GM21825 (cell line): ENCODE data around the gene TAGLN2.
"Not testable (repeated sequence)": the region's sequence is repeated elsewhere in the genome, so short reads cannot be mapped to it uniquely, and the experiment has no call there.

ENCODE experiments used
- ATAC-seq: cut with Tn5 transposase; IDR thresholded peaks from one replicate; pipeline ENCODE4 v1.9.1; 2021; ENCODE audit warnings: mild to moderate bottlenecking, moderate library complexity; ENCODE audit not compliant: unreplicated experiment

TAGLN2 gene

GRCh38 chr1:159902541-159902940 lies 22.8 kb downstream of the TAGLN2 start:
- no peak for ATAC-seq

- ATAC-seq: no peak
These were observed 24.4 kb downstream of the TAGLN2 start for GRCh38 chr1:159900755-159901360.

- ATAC-seq: no peak
These were observed 25.1 kb downstream of the TAGLN2 start, which contains the start of gene CFAP45 for GRCh38 chr1:159900086-159900680. Gene CFAP45, minus strand, starts transcription at chr1:159900165. Its CDS starts 67 bp downstream, at chr1:159900098.

- not testable (repeated sequence) for ATAC-seq
These were observed 25.7 kb downstream of the TAGLN2 start for GRCh38 chr1:159899634-159900033.

- no peak for ATAC-seq
These were observed 26.8 kb downstream of the TAGLN2 start for GRCh38 chr1:159898527-159898926.

- ATAC-seq: no peak
These were observed 27.3 kb downstream of the TAGLN2 start for GRCh38 chr1:159897962-159898361.

GRCh38 chr1:159896546-159896930 lies 28.8 kb downstream of the TAGLN2 start:
- ATAC-seq: no peak

GRCh38 chr1:159895836-159896545 lies 29.3 kb downstream of the TAGLN2 start:
- no peak for ATAC-seq

- ATAC-seq: no peak
These were observed 30.0 kb downstream of the TAGLN2 start for GRCh38 chr1:159895286-159895685.

GRCh38 chr1:159892944-159893343 lies 32.4 kb downstream of the TAGLN2 start:
- no peak for ATAC-seq

- ATAC-seq: peak; percentile 61
These were observed 33.8 kb downstream of the TAGLN2 start for GRCh38 chr1:159891275-159892157.

- ATAC-seq: no peak
These were observed 34.9 kb downstream of the TAGLN2 start for GRCh38 chr1:159890390-159890789.

GRCh38 chr1:159889821-159890252 lies 35.5 kb downstream of the TAGLN2 start:
- ATAC-seq: peak; percentile 89

- no peak for ATAC-seq
These were observed 36.1 kb downstream of the TAGLN2 start for GRCh38 chr1:159889202-159889601.

- no peak for ATAC-seq
These were observed 41.0 kb downstream of the TAGLN2 start for GRCh38 chr1:159884296-159884695.

- ATAC-seq: no peak
These were observed 42.2 kb downstream of the TAGLN2 start for GRCh38 chr1:159883134-159883533.

- ATAC-seq: no peak
These were observed 42.8 kb downstream of the TAGLN2 start for GRCh38 chr1:159882527-159882862.

GRCh38 chr1:159881622-159882526 lies 43.4 kb downstream of the TAGLN2 start:
- ATAC-seq: no peak

GRCh38 chr1:159880430-159880829 lies 44.9 kb downstream of the TAGLN2 start:
- ATAC-seq: no peak

- no peak for ATAC-seq
These were observed 45.3 kb downstream of the TAGLN2 start for GRCh38 chr1:159879977-159880376.
